HCT116 (cell line): Measurements from ENCODE around the gene CD72. TPM values are rescaled to one million over a fixed set of nuclear protein-coding genes. Genes with fewer than 3 reads are reported as not detected.

ENCODE experiments used
- ATAC-seq: fragments of 200-7000 bp; cut with Tn5 transposase; 2 replicates; pipeline ENCODE4 v1.9.1; 2020; ENCODE audit warnings: mild to moderate bottlenecking, moderate library complexity
- BruUV-seq: library from RNA; stranded (reverse); fragments of 400-500 nt; replicated peaks from 2 replicates; lab custom pipeline; 2021; lab: Mats Ljungman, UMichigan
- CTCF ChIA-PET: fragments of 300-600 bp; sonication (Branson Sonifier 250); formaldehyde crosslinking; loops from one replicate; lab custom pipeline; 2021; ENCODE audit warnings: antibody characterized with exemption; lab: Charles Lee
- POLR2A ChIA-PET: fragments of 300-600, 350-600 bp; sonication (Branson Sonifier 250); formaldehyde crosslinking; loops from one replicate; lab custom pipeline; 2021; ENCODE audit warnings: antibody characterized with exemption; lab: Charles Lee
- RAD21 ChIA-PET, 2 experiments: fragments of 300-600 bp; sonication (Branson Sonifier 250); formaldehyde crosslinking; loops; one replicate each; lab custom pipeline; 2023; ENCODE audit warnings: low total read pairs in 2 of 2; ENCODE audit not compliant: uncharacterized antibody in 2 of 2, unreplicated experiment in 2 of 2, low non-redundant PET in 1 of 2; lab: Charles Lee
- DNase-seq: peaks from one replicate; pipeline ENCODE4 v3.0.0-alpha.2; 2010; ENCODE audit warnings: low read depth, low spot score
- H2AFZ ChIP-seq: fragments of 200-600 bp; shearing (Covaris generic), sonication (generic); 2 replicates; pipeline ENCODE4 v1.6.1; 2017; ENCODE audit warnings: low read depth, mixed run types, mixed read lengths, antibody characterized with exemption, low read length; ENCODE audit not compliant: poor library complexity, severe bottlenecking
- H3K27ac ChIP-seq: 2 replicates; pipeline ENCODE4 v1.5.1; 2012; ENCODE audit warnings: low read depth, low read length
- H3K27me3 ChIP-seq: fragments of 200-600 bp; sonication (generic); 2 replicates; pipeline ENCODE4 v1.6.1; 2016; ENCODE audit warnings: mixed run types, low read length, mixed read lengths; ENCODE audit not compliant: insufficient read depth
- H3K36me3 ChIP-seq, 2 experiments: fragments of 200-500 bp in 1 of 2; fragments of 200-600 bp in 1 of 2; sonication (Bioruptor generic) in 1 of 2; sonication (generic) in 1 of 2; 2 replicates each; pipeline versions ENCODE4 v1.5.1 to v1.6.1; 2014 to 2016; ENCODE audit warnings: low read length in 2 of 2, inconsistent platforms in 1 of 2, mixed read lengths in 1 of 2, mixed run types in 1 of 2; ENCODE audit not compliant: insufficient read depth in 2 of 2, control insufficient read depth in 1 of 2
- H3K4me1 ChIP-seq, 2 experiments: fragments of 200-600 bp in 1 of 2; sonication (generic) in 1 of 2; 2 replicates each; pipeline versions ENCODE4 v1.5.1 to v1.6.1; 2012 to 2017; ENCODE audit warnings: low read length in 2 of 2, inconsistent platforms in 1 of 2, mild to moderate bottlenecking in 1 of 2, mixed read lengths in 1 of 2, mixed run types in 1 of 2, moderate library complexity in 1 of 2; ENCODE audit not compliant: insufficient read depth in 2 of 2, control insufficient read depth in 1 of 2
- H3K4me2 ChIP-seq: fragments of 200-600 bp; sonication (generic); 2 replicates; pipeline ENCODE4 v1.6.1; 2017; ENCODE audit warnings: mixed run types, low read length, mixed read lengths
- H3K4me3 ChIP-seq, 2 experiments: fragments of 200-600 bp in 1 of 2; sonication (generic) in 1 of 2; replicated peaks in 1 of 2; 2 replicates each; pipeline ENCODE4 v1.5.1; 2011 to 2016; ENCODE audit warnings: low read length in 2 of 2, control low read depth in 1 of 2, low read depth in 1 of 2, mild to moderate bottlenecking in 1 of 2, mixed read lengths in 1 of 2, mixed run types in 1 of 2
- H3K79me2 ChIP-seq: fragments of 200-600 bp; sonication (generic); 2 replicates; pipeline ENCODE4 v1.6.1; 2017; ENCODE audit warnings: mild to moderate bottlenecking, mixed run types, low read length, moderate library complexity, mixed read lengths; ENCODE audit not compliant: insufficient read depth
- H3K9ac ChIP-seq: fragments of 200-600 bp; sonication (generic); 2 replicates; pipeline ENCODE4 v1.6.1; 2016; ENCODE audit warnings: low read length, mixed read lengths
- H3K9me2 ChIP-seq: fragments of 200-600 bp; sonication (generic), shearing (Covaris generic); 2 replicates; pipeline ENCODE4 v1.6.1; 2017; ENCODE audit warnings: mixed run types, mild to moderate bottlenecking, moderate library complexity; ENCODE audit not compliant: insufficient read depth
- H3K9me3 ChIP-seq, 2 experiments: fragments of 200-500 bp in 1 of 2; fragments of 200-600 bp in 1 of 2; sonication (Bioruptor generic) in 1 of 2; sonication (generic) in 1 of 2; 2 replicates each; pipeline ENCODE4 v1.6.1; 2014 to 2017; ENCODE audit warnings: low read length in 2 of 2, mixed read lengths in 2 of 2, inconsistent platforms in 1 of 2, low read depth in 1 of 2, mild to moderate bottlenecking in 1 of 2, mixed run types in 1 of 2, moderate library complexity in 1 of 2; ENCODE audit not compliant: control insufficient read depth in 1 of 2, insufficient read depth in 1 of 2
- H4K20me1 ChIP-seq: fragments of 200-600 bp; sonication (generic), shearing (Covaris generic); 2 replicates; pipeline ENCODE4 v1.6.1; 2017; ENCODE audit warnings: mixed run types, mild to moderate bottlenecking, moderate library complexity; ENCODE audit not compliant: insufficient read depth
- CEBPB ChIP-seq: IDR thresholded peaks from 2 replicates; pipeline ENCODE4 v1.6.1; 2012; ENCODE audit warnings: low read depth
- CTCF ChIP-seq, 3 experiments: fragments of 200-600 bp in 1 of 3; sonication (generic) in 1 of 3; IDR thresholded peaks in 2 of 3; conservative IDR thresholded peaks in 1 of 3; 2 replicates each; pipeline ENCODE4 v1.5.1; 2012 to 2017; ENCODE audit warnings: low read depth in 2 of 3, low read length in 2 of 3, antibody characterized with exemption in 1 of 3, borderline replicate concordance in 1 of 3, control low read depth in 1 of 3, mild to moderate bottlenecking in 1 of 3, mixed read lengths in 1 of 3, mixed run types in 1 of 3, moderate library complexity in 1 of 3; ENCODE audit not compliant: insufficient read depth in 1 of 3
- FOSL1 ChIP-seq: IDR thresholded peaks from 2 replicates; pipeline ENCODE4 v1.6.1; 2012; ENCODE audit warnings: low read depth
- POLR2A ChIP-seq: IDR thresholded peaks from 2 replicates; pipeline ENCODE4 v1.7.0; 2011; ENCODE audit warnings: borderline replicate concordance; ENCODE audit not compliant: insufficient read depth, insufficient read length; ENCODE audit errors: extremely low read depth
- POLR2AphosphoS5 ChIP-seq: IDR thresholded peaks from 2 replicates; pipeline ENCODE4 v1.6.1; 2011; ENCODE audit warnings: mild to moderate bottlenecking, low read depth, low read length, moderate library complexity
- YY1 ChIP-seq: IDR thresholded peaks from 2 replicates; pipeline ENCODE4 v1.6.1; 2011; ENCODE audit warnings: low read length, low read depth, moderate library complexity, mild to moderate bottlenecking; ENCODE audit not compliant: insufficient replicate concordance; ENCODE audit errors: extremely low read depth
- ZFX ChIP-seq: fragments of 450-650 bp; IDR thresholded peaks from 2 replicates; pipeline ENCODE4 v1.6.1; 2017
- intact Hi-C: fragments of 100-400 bp; cut with micrococcal nuclease; formaldehyde crosslinking; loops from 2 replicates; pipeline ENCODE4 v1.10.0; 2022
- total RNA-seq: library from RNA; stranded (reverse); gene quantifications from one replicate; pipeline ENCODE4 v1.2.1, GENCODE V29; 2021; ENCODE audit not compliant: unreplicated experiment

Gene CD72
- total RNA-seq, 1 experiment from 2014 or later = 1.6 TPM

- ATAC-seq = peak; percentile 69
- Histone ChIP-seq H2AFZ (peak within 1 kb of the TSS; percentile 70), H3K79me2 (peaks cover 12% of the 10 kb centered on the region; the same call in 1 of the 2 replicates), H3K27me3 (no peaks in the 10 kb centered on the region), H3K9me3 (no peaks in the 10 kb centered on the region), H4K20me1 (no peaks in the 10 kb centered on the region), H3K4me2 (peak within 1 kb of the TSS; percentile 79), H3K9me2 (no peaks in the 10 kb centered on the region), H3K4me1 (peaks cover 10 to 41% of the 10 kb centered on the region in 2 experiments; a peak in 3 of 4 replicates), H3K36me3 (peaks cover 6 to 21% of the 10 kb centered on the region in 2 experiments; a peak in 3 of 4 replicates), H3K9ac (peak within 1 kb of the TSS; percentile 90), H3K27ac (peak within 1 kb of the TSS; percentile 85), H3K4me3 (peak within 1 kb of the TSS; percentile 68 to 75)
- BruUV-seq = TSS peak; percentile 64
- POLR2A ChIA-PET = interaction anchor here (0.8 to 2.9 kb wide), 7 partner anchors 10 to 98 kb away, joined by 3 to 11 read pairs (median 4); partner anchors contain the start of genes CREB3 and TLN1
- intact Hi-C loops = loop anchor here (10.0 kb wide), 1 partner anchor 544 kb away; the partner anchor contains the start of gene ATOSB
- no peak for DNase-seq
- RAD21 ChIA-PET = interaction anchor here (0.8 kb wide), 2 partner anchors 30 to 38 kb away, joined by 3 read pairs; no protein-coding TSS in a partner anchor
- CTCF ChIA-PET = interaction anchor here (0.9 to 2.6 kb wide), 9 partner anchors 11 to 105 kb away, joined by 3 to 12 read pairs (median 3); partner anchors contain the start of genes CREB3, TESK1, TLN1 and TPM2
- TF ChIP-seq POLR2AphosphoS5 (peak; percentile 77), CEBPB (no peak), FOSL1 (no peak), POLR2A (peak; percentile 74), CTCF (IDR thresholded peaks at IDR 0.05 in 2 of 3, conservative IDR thresholded peaks at IDR 0.05 in 1 of 3; ENCODE audit: borderline replicate concordance in 1 of 3, insufficient read depth in 1 of 3, low read depth in 2 of 3, low read length in 2 of 3) (peak in 2 of 3 experiments; percentile 44 to 64; a peak in 3 of 6 replicates), YY1 (peak; percentile 87), ZFX (peak; percentile 43; the same call in 1 of the 2 replicates)
Observed at GRCh38 chr9:35658137-35658967, 40.1 kb upstream of the CD72 start, which contains the start of gene CCDC107. Gene CCDC107, plus strand, starts transcription at chr9:35658292. Its CDS starts 88 bp downstream, at chr9:35658380.
